ENCODE data around the gene POLG2.

- TF ChIP-seq CTCF (IDR thresholded peaks at IDR 0.05 in 8 of 11, conservative IDR thresholded peaks at IDR 0.05 in 3 of 11) (no peak), POLR2A (IDR thresholded peaks at IDR 0.05) (no peak), POLR2AphosphoS5 (IDR thresholded peaks at IDR 0.05) (no peak)
These were observed 26.2 kb downstream of the POLG2 start for GRCh38 chr17:64470625-64471024.
